Mesodermal cell (in vitro differentiated cells): ENCODE data around the gene SPINK5.

ENCODE experiments used
- H3K27ac ChIP-seq: 2 replicates; pipeline ENCODE4 v1.7.0; 2013; ENCODE audit warnings: mild to moderate bottlenecking, low read depth, low read length, moderate library complexity; ENCODE audit not compliant: severe bottlenecking
- H3K36me3 ChIP-seq: 2 replicates; pipeline ENCODE4 v1.7.1; 2013; ENCODE audit warnings: mild to moderate bottlenecking, low read length, moderate library complexity; ENCODE audit not compliant: control insufficient read depth, insufficient read depth
- H3K4me1 ChIP-seq: one replicate; pipeline ENCODE4 v1.7.1; 2013; ENCODE audit warnings: mild to moderate bottlenecking, low read length; ENCODE audit not compliant: insufficient read depth, control insufficient read depth, poor library complexity, severe bottlenecking
- H3K4me3 ChIP-seq: 2 replicates; pipeline ENCODE4 v1.7.0; 2013; ENCODE audit warnings: low read length, control low read depth, mild to moderate bottlenecking; ENCODE audit not compliant: insufficient read depth, poor library complexity, severe bottlenecking; ENCODE audit errors: extremely low read depth
- H3K9me3 ChIP-seq: 2 replicates; pipeline ENCODE4 v1.7.1; 2013; ENCODE audit warnings: mild to moderate bottlenecking, low read length, moderate library complexity; ENCODE audit not compliant: control insufficient read depth
- WGBS, 2 experiments: methylation state at CpG; one replicate each; pipeline ENCODE4 v1.1.5; 2013; ENCODE audit warnings: missing lambda C conversion rate in 2 of 2; ENCODE audit not compliant: insufficient coverage in 2 of 2; 5-methylcytosine and 5-hydroxymethylcytosine counted together

SPINK5 gene

GRCh38 chr5:148091991-148092964, 28.5 kb downstream of the SPINK5 start:
- H3K27ac ChIP-seq = no peak overlapping the region
- no peaks in the 10 kb centered on the region for H3K36me3 ChIP-seq
- H3K9me3 ChIP-seq = no peaks in the 10 kb centered on the region
- 100% methylated on average over 1 of the region's 4 CpGs; no CpG with 5 or more reads in 1 of the 2 experiments for WGBS, 2 experiments
- peaks cover 10% of the 10 kb centered on the region for H3K4me1 ChIP-seq
- H3K4me3 ChIP-seq = no peak overlapping the region

GRCh38 chr5:148094336-148094735, 30.6 kb downstream of the SPINK5 start:
- H3K4me3 ChIP-seq = no peak overlapping the region
- 96 to 100% methylated on average over 2 to 3 of the region's 3 CpGs for WGBS, 2 experiments
- H3K4me1 ChIP-seq = peaks cover 10% of the 10 kb centered on the region
- no peak overlapping the region for H3K27ac ChIP-seq
- H3K9me3 ChIP-seq = no peaks in the 10 kb centered on the region
- no peaks in the 10 kb centered on the region for H3K36me3 ChIP-seq

GRCh38 chr5:148104226-148104625, 40.4 kb downstream of the SPINK5 start:
- Histone ChIP-seq H3K4me3 (no peak overlapping the region), H3K36me3 (no peaks in the 10 kb centered on the region), H3K4me1 (no peaks in the 10 kb centered on the region), H3K9me3 (no peaks in the 10 kb centered on the region), H3K27ac (no peak overlapping the region)
- WGBS, 2 experiments = 100% methylated on average over 1 of the region's 1 CpG; no CpG with 5 or more reads in 1 of the 2 experiments

- Histone ChIP-seq H3K4me3 (no peak overlapping the region), H3K27ac (no peak overlapping the region), H3K36me3 (no peaks in the 10 kb centered on the region), H3K9me3 (no peaks in the 10 kb centered on the region), H3K4me1 (no peaks in the 10 kb centered on the region)
- WGBS, 2 experiments = no CpG with 5 or more reads among the region's 3 CpGs
Observed at GRCh38 chr5:148107608-148108007, 43.8 kb downstream of the SPINK5 start.

- no peaks in the 10 kb centered on the region for H3K4me1 ChIP-seq
- H3K9me3 ChIP-seq = no peaks in the 10 kb centered on the region
- H3K4me3 ChIP-seq = no peak overlapping the region
- no peaks in the 10 kb centered on the region for H3K36me3 ChIP-seq
- no peak overlapping the region for H3K27ac ChIP-seq
Observed at GRCh38 chr5:148113243-148113642, 49.5 kb downstream of the SPINK5 start.

GRCh38 chr5:148120317-148120716, 56.5 kb downstream of the SPINK5 start:
- no peaks in the 10 kb centered on the region for H3K9me3 ChIP-seq
- no peak overlapping the region for H3K27ac ChIP-seq
- H3K4me3 ChIP-seq = no peak overlapping the region
- 100% methylated on average over 2 of the region's 3 CpGs; no CpG with 5 or more reads in 1 of the 2 experiments for WGBS, 2 experiments
- H3K36me3 ChIP-seq = no peaks in the 10 kb centered on the region
- H3K4me1 ChIP-seq = no peaks in the 10 kb centered on the region

DNA sequence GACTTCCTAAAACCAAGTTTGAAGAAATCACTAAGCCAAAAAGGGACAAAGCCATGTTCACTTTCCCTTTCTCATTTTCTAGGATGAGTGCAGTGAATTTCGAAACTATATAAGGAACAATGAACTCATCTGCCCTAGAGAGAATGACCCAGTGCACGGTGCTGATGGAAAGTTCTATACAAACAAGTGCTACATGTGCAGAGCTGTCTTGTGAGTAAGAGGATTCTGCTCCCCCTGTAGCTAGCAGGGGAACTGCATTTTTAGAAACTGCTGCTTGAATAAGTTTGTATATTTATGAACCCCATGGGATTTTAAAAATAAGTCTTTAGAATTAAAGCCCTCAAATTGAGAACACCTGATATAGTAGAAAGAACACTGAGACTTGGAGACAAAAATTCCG, 61.9 kb downstream of the SPINK5 start:
- 80 to 100% methylated on average over 1 of the region's 3 CpGs for WGBS, 2 experiments
- H3K9me3 ChIP-seq = no peaks in the 10 kb centered on the region
- H3K4me1 ChIP-seq = no peaks in the 10 kb centered on the region
- no peaks in the 10 kb centered on the region for H3K36me3 ChIP-seq
- no peak overlapping the region for H3K4me3 ChIP-seq
- no peak overlapping the region for H3K27ac ChIP-seq

GRCh38 chr5:148135091-148136048, 71.6 kb downstream of the SPINK5 start:
- Histone ChIP-seq H3K4me3 (no peak overlapping the region), H3K4me1 (no peaks in the 10 kb centered on the region), H3K27ac (no peak overlapping the region), H3K36me3 (no peaks in the 10 kb centered on the region), H3K9me3 (no peaks in the 10 kb centered on the region)
- WGBS, 2 experiments = 84 to 96% methylated on average over 4 of the region's 5 CpGs

DNA sequence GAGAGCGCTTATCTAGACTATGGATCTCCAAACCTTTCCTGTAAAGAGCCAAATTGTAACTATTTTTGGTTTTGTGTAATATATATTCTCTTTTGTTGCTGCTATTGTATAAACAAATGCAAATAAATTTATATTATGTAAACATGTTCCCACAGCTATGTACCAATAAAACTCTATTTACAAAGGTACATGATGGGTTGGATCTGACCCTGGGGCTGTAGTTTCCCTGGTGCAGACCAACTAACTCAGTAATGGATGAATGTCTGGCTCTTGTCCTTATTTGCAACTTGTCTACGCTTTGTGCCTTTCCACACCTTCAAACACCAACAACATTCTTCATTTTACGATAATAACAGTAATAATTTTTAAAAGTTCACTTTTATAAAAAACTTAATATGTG, 77.1 kb downstream of the SPINK5 start:
- Histone ChIP-seq H3K4me1 (peaks cover 2% of the 10 kb centered on the region), H3K27ac (no peak overlapping the region), H3K9me3 (no peaks in the 10 kb centered on the region), H3K36me3 (no peaks in the 10 kb centered on the region), H3K4me3 (no peak overlapping the region)
- no CpG with 5 or more reads among the region's 3 CpGs for WGBS, 2 experiments

DNA sequence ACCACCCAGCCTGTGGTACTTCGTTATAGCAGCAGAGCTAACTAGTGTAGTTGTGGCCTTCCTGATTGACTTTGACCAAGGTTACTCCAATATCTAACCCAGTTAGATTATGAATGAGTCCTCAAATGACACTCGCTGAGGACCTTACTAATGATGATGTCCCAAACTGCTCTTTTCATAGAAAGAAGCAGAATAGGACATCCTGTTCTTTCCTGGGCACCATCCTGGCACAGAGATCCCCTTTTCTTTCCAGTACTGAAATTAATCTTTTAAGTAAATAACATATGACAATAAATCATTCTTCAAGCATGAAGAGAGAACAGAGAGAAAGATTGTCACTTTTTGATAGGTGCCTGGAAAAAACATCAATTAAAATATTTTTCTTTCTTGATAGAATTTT, 77.9 kb downstream of the SPINK5 start:
- no peaks in the 10 kb centered on the region for H3K36me3 ChIP-seq
- H3K27ac ChIP-seq = no peak overlapping the region
- no peak overlapping the region for H3K4me3 ChIP-seq
- H3K4me1 ChIP-seq = peaks cover 8% of the 10 kb centered on the region
- H3K9me3 ChIP-seq = no peaks in the 10 kb centered on the region
- 84 to 92% methylated on average over 2 of the region's 2 CpGs for WGBS, 2 experiments
